Coronary artery (tissue), 2 donors: ENCODE results near the gene ARHGAP22.

Experiments
- DNase-seq: peaks from one replicate; pipeline ENCODE4 v3.0.0-alpha.2; 2017; ENCODE audit warnings: low spot score
- H3K27ac ChIP-seq, 2 donors: fragments of 200-600 bp; sonication (generic); one replicate each; pipeline ENCODE4 v1.5.1; 2016 to 2019
- H3K4me3 ChIP-seq: fragments of 200-600 bp; sonication (generic); 2 replicates; pipeline ENCODE4 v1.5.1; 2016; ENCODE audit warnings: mild to moderate bottlenecking, moderate library complexity
- CTCF ChIP-seq: fragments of 200-600 bp; sonication (generic); IDR thresholded peaks from one replicate; pipeline ENCODE4 v1.5.1; 2019; ENCODE audit warnings: antibody characterized with exemption

ARHGAP22 gene

GRCh38 chr10:48541144-48541795 lies 63.6 kb downstream of the ARHGAP22 start:
- Histone ChIP-seq H3K27ac (no peak overlapping the region), H3K4me3 (no peak overlapping the region)
- DNase-seq = peak; percentile 58
- TF ChIP-seq CTCF = no peak

- no peak for DNase-seq
- no peak overlapping the region for H3K27ac ChIP-seq
- TF ChIP-seq CTCF = no peak
- no peak overlapping the region for H3K4me3 ChIP-seq
Measured at GRCh38 chr10:48538611-48539010, 66.3 kb downstream of the ARHGAP22 start.

- Histone ChIP-seq H3K27ac (no peak overlapping the region), H3K4me3 (no peak overlapping the region)
- no peak for TF ChIP-seq CTCF
- peak; percentile 55 for DNase-seq
Measured at GRCh38 chr10:48536916-48537890, 67.7 kb downstream of the ARHGAP22 start.

GRCh38 chr10:48536156-48536500 lies 68.7 kb downstream of the ARHGAP22 start:
- DNase-seq = no peak
- H3K4me3 ChIP-seq = no peak overlapping the region
- TF ChIP-seq CTCF = no peak
- no peak overlapping the region for H3K27ac ChIP-seq

GRCh38 chr10:48535416-48536155 lies 69.3 kb downstream of the ARHGAP22 start:
- no peak for TF ChIP-seq CTCF
- Histone ChIP-seq H3K27ac (no peak overlapping the region), H3K4me3 (no peak overlapping the region)
- peak; percentile 56 for DNase-seq

- no peak for TF ChIP-seq CTCF
- DNase-seq = peak; percentile 45
- no peak overlapping the region for H3K27ac ChIP-seq
- no peak overlapping the region for H3K4me3 ChIP-seq
Measured at GRCh38 chr10:48533951-48534720, 70.7 kb downstream of the ARHGAP22 start.
